Right lobe of liver (tissue), 4 donors: Measurements from ENCODE around the gene PTCH1.

Source experiments
- POLR2A ChIP-seq: fragments of 450-650 bp; IDR thresholded peaks from one replicate; pipeline ENCODE4 v1.6.1; 2017; ENCODE audit warnings: antibody characterized with exemption, mild to moderate bottlenecking
- TF ChIP-seq, protein P1 (sequence below), 4 donors: fragments of 200-600 bp in 3 of 4; fragments of 450-650 bp in 1 of 4; IDR thresholded peaks; one replicate each; pipeline versions ENCODE4 v1.5.1 to v1.8.0; 2016 to 2022; ENCODE audit warnings: antibody characterized with exemption in 4 of 4, mild to moderate bottlenecking in 2 of 4
- donor health status: DM: no; HTN: no; CAD: no.
- donor health status: DM: no; HTN: no; CAD: no.
- donor health status: DM: no; HTN: yes; CAD: no.

DNA sequence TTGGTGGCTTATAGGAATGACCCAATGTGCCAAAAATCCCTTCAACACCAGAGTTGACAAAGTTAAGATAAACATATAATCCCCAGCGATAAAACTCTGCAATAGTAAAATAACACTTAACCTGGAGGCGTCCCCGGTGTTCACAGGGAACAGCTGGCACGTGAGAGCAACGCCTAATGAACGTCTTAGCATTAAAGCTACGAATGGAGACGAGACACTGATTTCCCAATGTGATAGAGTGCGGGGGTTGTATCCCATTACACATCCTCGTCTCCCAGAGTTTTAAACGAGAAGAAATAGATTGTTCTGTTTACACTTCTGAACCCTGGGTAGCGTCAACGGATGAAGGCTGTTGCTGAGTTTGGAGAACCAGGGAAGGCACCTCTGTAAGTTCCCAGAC, 57.6 kb downstream of the PTCH1 start:
- TF ChIP-seq, protein P1, sequence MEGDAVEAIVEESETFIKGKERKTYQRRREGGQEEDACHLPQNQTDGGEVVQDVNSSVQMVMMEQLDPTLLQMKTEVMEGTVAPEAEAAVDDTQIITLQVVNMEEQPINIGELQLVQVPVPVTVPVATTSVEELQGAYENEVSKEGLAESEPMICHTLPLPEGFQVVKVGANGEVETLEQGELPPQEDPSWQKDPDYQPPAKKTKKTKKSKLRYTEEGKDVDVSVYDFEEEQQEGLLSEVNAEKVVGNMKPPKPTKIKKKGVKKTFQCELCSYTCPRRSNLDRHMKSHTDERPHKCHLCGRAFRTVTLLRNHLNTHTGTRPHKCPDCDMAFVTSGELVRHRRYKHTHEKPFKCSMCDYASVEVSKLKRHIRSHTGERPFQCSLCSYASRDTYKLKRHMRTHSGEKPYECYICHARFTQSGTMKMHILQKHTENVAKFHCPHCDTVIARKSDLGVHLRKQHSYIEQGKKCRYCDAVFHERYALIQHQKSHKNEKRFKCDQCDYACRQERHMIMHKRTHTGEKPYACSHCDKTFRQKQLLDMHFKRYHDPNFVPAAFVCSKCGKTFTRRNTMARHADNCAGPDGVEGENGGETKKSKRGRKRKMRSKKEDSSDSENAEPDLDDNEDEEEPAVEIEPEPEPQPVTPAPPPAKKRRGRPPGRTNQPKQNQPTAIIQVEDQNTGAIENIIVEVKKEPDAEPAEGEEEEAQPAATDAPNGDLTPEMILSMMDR (IDR thresholded peaks at IDR 0.05): no peak
- no peak for TF ChIP-seq POLR2A
